Glutamatergic neuron (in vitro differentiated cells): Measurements from ENCODE around the gene AFF2. TPM values are rescaled to one million over a fixed set of nuclear protein-coding genes. Genes with fewer than 3 reads are reported as not detected.

Experiments
- DNase-seq: peaks from one replicate; pipeline ENCODE4 v3.0.0; 2022
- H3K27ac Mint-ChIP-seq: one replicate; pipeline ENCODE4 v1.8.0; 2020; ENCODE audit warnings: mild to moderate bottlenecking, mixed read lengths, inconsistent platforms; ENCODE audit not compliant: unreplicated experiment
- H3K27me3 Mint-ChIP-seq: one replicate; pipeline ENCODE4 v1.8.0; 2020; ENCODE audit warnings: mild to moderate bottlenecking, moderate library complexity, mixed read lengths, inconsistent platforms; ENCODE audit not compliant: unreplicated experiment
- H3K36me3 Mint-ChIP-seq: one replicate; pipeline ENCODE4 v1.8.0; 2020; ENCODE audit warnings: mild to moderate bottlenecking, mixed read lengths, inconsistent platforms; ENCODE audit not compliant: unreplicated experiment
- H3K4me1 Mint-ChIP-seq: one replicate; pipeline ENCODE4 v1.8.0; 2020; ENCODE audit warnings: mild to moderate bottlenecking, low read depth, mixed read lengths, inconsistent platforms; ENCODE audit not compliant: unreplicated experiment
- H3K4me3 Mint-ChIP-seq: one replicate; pipeline ENCODE4 v1.8.0; 2020; ENCODE audit warnings: mild to moderate bottlenecking, mixed read lengths, inconsistent platforms; ENCODE audit not compliant: unreplicated experiment
- H3K9me3 Mint-ChIP-seq: one replicate; pipeline ENCODE4 v1.8.0; 2020; ENCODE audit warnings: mild to moderate bottlenecking, moderate library complexity, mixed read lengths, inconsistent platforms; ENCODE audit not compliant: unreplicated experiment
- total RNA-seq: library from RNA; stranded (reverse); fragmentation: NEBNext Ultra II Directional; extraction: Animal tissue kit (Norgen Biotek cat#: 25700); gene quantifications from one replicate; pipeline ENCODE4 v1.2.1, GENCODE V29; 2021; ENCODE audit not compliant: unreplicated experiment
- TF ChIP-seq, protein P1 (sequence below): fragments of 200-600 bp; sonication (generic); IDR thresholded peaks from one replicate; pipeline ENCODE4 v1.5.0; 2021; ENCODE audit not compliant: partially characterized antibody, unreplicated experiment

The AFF2 gene
- total RNA-seq, 1 donor from 2014 or later: 12.2 TPM

GRCh38 chrX:148643460-148643859, 143.0 kb downstream of the AFF2 start:
- Mint-ChIP-seq H3K4me3 (no peak overlapping the region), H3K4me1 (no peaks in the 10 kb centered on the region), H3K36me3 (no peaks in the 10 kb centered on the region), H3K27ac (no peak overlapping the region), H3K27me3 (no peaks in the 10 kb centered on the region), H3K9me3 (no peaks in the 10 kb centered on the region)
- DNase-seq: no peak
- TF ChIP-seq, protein P1, sequence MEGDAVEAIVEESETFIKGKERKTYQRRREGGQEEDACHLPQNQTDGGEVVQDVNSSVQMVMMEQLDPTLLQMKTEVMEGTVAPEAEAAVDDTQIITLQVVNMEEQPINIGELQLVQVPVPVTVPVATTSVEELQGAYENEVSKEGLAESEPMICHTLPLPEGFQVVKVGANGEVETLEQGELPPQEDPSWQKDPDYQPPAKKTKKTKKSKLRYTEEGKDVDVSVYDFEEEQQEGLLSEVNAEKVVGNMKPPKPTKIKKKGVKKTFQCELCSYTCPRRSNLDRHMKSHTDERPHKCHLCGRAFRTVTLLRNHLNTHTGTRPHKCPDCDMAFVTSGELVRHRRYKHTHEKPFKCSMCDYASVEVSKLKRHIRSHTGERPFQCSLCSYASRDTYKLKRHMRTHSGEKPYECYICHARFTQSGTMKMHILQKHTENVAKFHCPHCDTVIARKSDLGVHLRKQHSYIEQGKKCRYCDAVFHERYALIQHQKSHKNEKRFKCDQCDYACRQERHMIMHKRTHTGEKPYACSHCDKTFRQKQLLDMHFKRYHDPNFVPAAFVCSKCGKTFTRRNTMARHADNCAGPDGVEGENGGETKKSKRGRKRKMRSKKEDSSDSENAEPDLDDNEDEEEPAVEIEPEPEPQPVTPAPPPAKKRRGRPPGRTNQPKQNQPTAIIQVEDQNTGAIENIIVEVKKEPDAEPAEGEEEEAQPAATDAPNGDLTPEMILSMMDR: no peak

DNA sequence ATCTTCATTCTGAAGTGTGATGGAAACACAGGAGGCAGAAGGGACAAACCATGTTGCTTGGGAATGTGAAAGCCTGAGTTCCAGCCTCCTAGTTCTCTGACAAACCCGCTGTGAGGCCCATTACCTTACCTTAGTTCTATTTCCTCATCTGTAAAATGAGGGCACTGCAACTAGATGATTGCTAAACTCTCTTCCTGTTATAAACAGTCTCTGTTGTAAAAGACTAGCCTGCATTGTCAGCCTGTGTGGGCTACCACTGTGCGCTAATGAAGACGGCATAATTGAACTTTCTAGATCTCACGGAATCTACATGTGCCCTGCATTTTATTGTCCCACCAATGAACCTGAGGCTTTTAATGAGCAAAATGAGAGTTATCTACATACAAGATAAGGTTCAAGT, 147.2 kb downstream of the AFF2 start:
- H3K4me1 Mint-ChIP-seq: no peaks in the 10 kb centered on the region
- no peak for DNase-seq
- TF ChIP-seq, protein P1: no peak
- H3K36me3 Mint-ChIP-seq: no peaks in the 10 kb centered on the region
- H3K27ac Mint-ChIP-seq: no peak overlapping the region
- no peaks in the 10 kb centered on the region for H3K9me3 Mint-ChIP-seq
- no peaks in the 10 kb centered on the region for H3K27me3 Mint-ChIP-seq
- no peak overlapping the region for H3K4me3 Mint-ChIP-seq

- Mint-ChIP-seq H3K9me3 (no peaks in the 10 kb centered on the region), H3K27ac (no peak overlapping the region), H3K4me3 (no peak overlapping the region), H3K27me3 (no peaks in the 10 kb centered on the region), H3K36me3 (no peaks in the 10 kb centered on the region), H3K4me1 (no peaks in the 10 kb centered on the region)
- TF ChIP-seq, protein P1: no peak
- no peak for DNase-seq
Observed at GRCh38 chrX:148649145-148649795, 148.9 kb downstream of the AFF2 start.

DNA sequence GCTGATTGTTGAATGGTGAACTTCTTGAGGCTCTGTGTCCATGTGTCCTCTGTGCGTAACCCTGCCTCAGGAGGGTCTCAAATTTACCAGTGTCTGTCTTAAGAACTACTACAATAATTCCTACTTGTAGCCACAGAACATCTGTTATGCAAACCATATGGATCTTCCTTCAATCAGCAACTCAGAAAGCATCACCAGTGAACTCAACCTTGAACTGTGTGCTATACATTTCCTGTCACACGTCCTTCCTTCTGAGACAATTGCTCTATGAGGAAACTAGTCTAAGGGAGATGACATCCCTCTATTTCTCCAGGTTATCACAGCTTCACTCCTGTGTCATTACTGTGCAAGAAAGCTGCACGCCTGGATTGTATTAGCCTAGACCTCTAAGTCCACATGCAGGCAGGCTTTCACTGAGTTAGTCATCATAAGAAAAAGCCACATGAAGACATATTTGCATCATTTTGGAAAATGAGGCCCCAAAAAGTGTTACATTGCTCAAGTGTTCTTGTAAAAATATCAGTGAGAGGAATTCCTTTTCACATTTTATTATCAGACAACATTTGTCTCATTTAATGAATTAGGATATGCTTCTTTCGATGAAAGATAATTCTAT, 157.8 kb downstream of the AFF2 start:
- H3K36me3 Mint-ChIP-seq: no peaks in the 10 kb centered on the region
- no peaks in the 10 kb centered on the region for H3K27me3 Mint-ChIP-seq
- no peaks in the 10 kb centered on the region for H3K4me1 Mint-ChIP-seq
- no peak overlapping the region for H3K4me3 Mint-ChIP-seq
- TF ChIP-seq, protein P1: no peak
- no peak for DNase-seq
- H3K27ac Mint-ChIP-seq: no peak overlapping the region
- no peaks in the 10 kb centered on the region for H3K9me3 Mint-ChIP-seq

DNA sequence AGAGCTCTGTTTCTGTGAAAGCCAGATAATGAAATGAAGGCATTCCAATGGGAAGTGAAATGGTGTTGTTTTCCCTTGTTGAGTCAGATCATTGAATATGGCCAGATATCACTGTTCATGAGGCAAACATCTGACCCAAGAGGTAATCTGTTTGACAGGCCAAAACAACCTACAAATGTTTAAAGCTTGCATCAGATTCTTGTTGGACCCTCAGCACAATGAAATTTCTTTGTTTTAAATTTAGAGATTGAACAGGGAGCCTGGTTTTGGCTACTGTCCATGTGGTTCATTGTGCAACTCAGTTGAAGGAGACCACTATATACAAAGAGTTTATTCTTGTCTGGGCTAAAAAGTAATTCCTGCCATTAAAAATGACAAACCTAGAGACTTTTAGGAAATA, 159.1 kb downstream of the AFF2 start:
- TF ChIP-seq, protein P1: no peak
- H3K4me3 Mint-ChIP-seq: no peak overlapping the region
- H3K27me3 Mint-ChIP-seq: no peaks in the 10 kb centered on the region
- no peaks in the 10 kb centered on the region for H3K36me3 Mint-ChIP-seq
- H3K9me3 Mint-ChIP-seq: no peaks in the 10 kb centered on the region
- H3K27ac Mint-ChIP-seq: no peak overlapping the region
- H3K4me1 Mint-ChIP-seq: no peaks in the 10 kb centered on the region
- DNase-seq: no peak
